Endothelial cell (in vitro differentiated cells): ENCODE data around the gene ATP2A2. TPM values are rescaled to one million over a fixed set of nuclear protein-coding genes. Genes with fewer than 3 reads are reported as not detected.
A peak's percentile ranks its signal among the peaks of the same experiment; 100 is the strongest.

Source experiments
- DNase-seq: peaks from one replicate; pipeline ENCODE4 v3.0.0; 2021; ENCODE audit warnings: low spot score
- H3K27ac Mint-ChIP-seq: one replicate; pipeline ENCODE4 v1.8.0; 2021; ENCODE audit warnings: mixed read lengths, inconsistent platforms; ENCODE audit not compliant: unreplicated experiment
- H3K27me3 Mint-ChIP-seq: one replicate; pipeline ENCODE4 v1.8.0; 2021; ENCODE audit warnings: mild to moderate bottlenecking, moderate library complexity, mixed read lengths, inconsistent platforms; ENCODE audit not compliant: unreplicated experiment
- H3K36me3 Mint-ChIP-seq: one replicate; pipeline ENCODE4 v1.8.0; 2021; ENCODE audit warnings: mild to moderate bottlenecking, low read depth, mixed read lengths, inconsistent platforms; ENCODE audit not compliant: unreplicated experiment
- H3K4me1 Mint-ChIP-seq: one replicate; pipeline ENCODE4 v1.8.0; 2021; ENCODE audit warnings: mild to moderate bottlenecking, mixed read lengths, inconsistent platforms; ENCODE audit not compliant: unreplicated experiment
- H3K4me3 Mint-ChIP-seq: one replicate; pipeline ENCODE4 v1.8.0; 2021; ENCODE audit warnings: mild to moderate bottlenecking, mixed read lengths, inconsistent platforms; ENCODE audit not compliant: unreplicated experiment
- H3K9me3 Mint-ChIP-seq: one replicate; pipeline ENCODE4 v1.8.0; 2021; ENCODE audit warnings: mixed read lengths, inconsistent platforms; ENCODE audit not compliant: unreplicated experiment
- total RNA-seq: library from RNA; stranded (reverse); fragmentation: NEBNext Ultra II Directional; extraction: Animal tissue kit (Norgen Biotek cat#: 25700); gene quantifications from one replicate; pipeline ENCODE4 v1.2.1, GENCODE V29; 2021; ENCODE audit not compliant: unreplicated experiment
- TF ChIP-seq, protein P1 (sequence below): fragments of 200-600 bp; sonication (generic); IDR thresholded peaks from one replicate; pipeline ENCODE4 v1.5.0; 2021; ENCODE audit warnings: antibody characterized with exemption; ENCODE audit not compliant: unreplicated experiment

Gene ATP2A2
- total RNA-seq, 1 donor from 2014 or later = 178 TPM

DNA sequence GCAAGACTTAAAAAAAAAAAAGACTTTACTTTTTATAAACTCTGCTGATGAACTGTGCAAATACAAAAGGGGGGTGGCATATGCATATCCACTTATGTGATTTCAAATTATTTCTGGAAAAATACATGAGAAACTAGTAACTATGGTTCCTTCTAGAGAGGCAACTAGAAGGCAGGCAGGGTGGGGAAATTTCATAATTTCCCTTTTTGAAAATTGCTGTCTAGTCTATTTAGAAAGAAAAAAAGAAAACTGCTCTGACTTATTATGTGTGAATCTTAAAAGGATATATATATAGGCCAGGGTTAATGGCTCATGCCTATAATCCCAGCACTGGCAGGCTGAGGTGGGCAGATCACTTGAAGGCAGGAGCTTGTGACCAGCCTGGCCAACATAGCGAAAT, 80.2 kb downstream of the ATP2A2 start:
- TF ChIP-seq, protein P1, sequence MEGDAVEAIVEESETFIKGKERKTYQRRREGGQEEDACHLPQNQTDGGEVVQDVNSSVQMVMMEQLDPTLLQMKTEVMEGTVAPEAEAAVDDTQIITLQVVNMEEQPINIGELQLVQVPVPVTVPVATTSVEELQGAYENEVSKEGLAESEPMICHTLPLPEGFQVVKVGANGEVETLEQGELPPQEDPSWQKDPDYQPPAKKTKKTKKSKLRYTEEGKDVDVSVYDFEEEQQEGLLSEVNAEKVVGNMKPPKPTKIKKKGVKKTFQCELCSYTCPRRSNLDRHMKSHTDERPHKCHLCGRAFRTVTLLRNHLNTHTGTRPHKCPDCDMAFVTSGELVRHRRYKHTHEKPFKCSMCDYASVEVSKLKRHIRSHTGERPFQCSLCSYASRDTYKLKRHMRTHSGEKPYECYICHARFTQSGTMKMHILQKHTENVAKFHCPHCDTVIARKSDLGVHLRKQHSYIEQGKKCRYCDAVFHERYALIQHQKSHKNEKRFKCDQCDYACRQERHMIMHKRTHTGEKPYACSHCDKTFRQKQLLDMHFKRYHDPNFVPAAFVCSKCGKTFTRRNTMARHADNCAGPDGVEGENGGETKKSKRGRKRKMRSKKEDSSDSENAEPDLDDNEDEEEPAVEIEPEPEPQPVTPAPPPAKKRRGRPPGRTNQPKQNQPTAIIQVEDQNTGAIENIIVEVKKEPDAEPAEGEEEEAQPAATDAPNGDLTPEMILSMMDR = no peak
- Mint-ChIP-seq H3K9me3 (no peaks in the 10 kb centered on the region), H3K27me3 (no peaks in the 10 kb centered on the region), H3K36me3 (no peaks in the 10 kb centered on the region), H3K4me1 (no peaks in the 10 kb centered on the region), H3K27ac (no peak overlapping the region), H3K4me3 (no peak overlapping the region)
- no peak for DNase-seq

- H3K27me3 Mint-ChIP-seq = no peaks in the 10 kb centered on the region
- H3K36me3 Mint-ChIP-seq = no peaks in the 10 kb centered on the region
- H3K9me3 Mint-ChIP-seq = no peaks in the 10 kb centered on the region
- no peaks in the 10 kb centered on the region for H3K4me1 Mint-ChIP-seq
- no peak overlapping the region for H3K4me3 Mint-ChIP-seq
- no peak for DNase-seq
- TF ChIP-seq, protein P1 = no peak
- H3K27ac Mint-ChIP-seq = peak overlapping the region; percentile 64
These were observed 84.7 kb downstream of the ATP2A2 start for GRCh38 chr12:110365489-110366320.

GRCh38 chr12:110366321-110367142, 85.5 kb downstream of the ATP2A2 start:
- Mint-ChIP-seq H3K9me3 (no peaks in the 10 kb centered on the region), H3K4me1 (no peaks in the 10 kb centered on the region), H3K27me3 (no peaks in the 10 kb centered on the region), H3K36me3 (no peaks in the 10 kb centered on the region), H3K27ac (no peak overlapping the region), H3K4me3 (no peak overlapping the region)
- DNase-seq = no peak
- TF ChIP-seq, protein P1 = no peak

DNA sequence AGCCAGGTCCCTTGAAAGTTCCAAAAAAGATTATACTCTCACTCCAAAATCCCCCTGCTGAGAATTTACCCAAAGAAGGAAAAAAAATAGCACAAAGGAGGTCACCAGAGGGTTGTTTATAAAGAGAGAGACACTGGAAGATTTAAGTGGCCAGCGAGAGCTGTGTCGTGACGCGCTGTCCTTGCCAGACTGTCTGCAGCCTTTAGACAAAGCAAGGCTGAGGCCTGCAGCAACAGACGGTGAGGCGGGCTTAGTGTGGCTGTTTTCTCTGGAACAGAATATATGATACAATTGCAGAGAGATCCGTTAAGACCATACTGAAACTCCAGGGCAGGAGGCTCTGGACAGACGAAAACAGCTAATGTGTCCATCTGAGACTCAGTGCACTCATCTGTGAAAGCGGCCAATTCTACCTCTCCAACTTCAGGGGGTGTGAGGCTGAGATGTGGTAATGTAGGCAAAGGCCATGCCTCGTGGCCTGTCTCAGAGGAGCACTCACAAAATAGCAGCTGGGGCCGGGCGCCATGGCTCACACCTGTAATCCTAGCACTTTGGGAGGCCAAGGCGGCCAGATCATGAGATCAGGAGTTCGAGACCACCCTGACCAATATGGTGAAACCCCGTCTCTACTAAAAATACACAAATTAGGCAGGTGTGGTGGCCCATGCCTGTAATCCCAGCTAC, 86.3 kb downstream of the ATP2A2 start:
- H3K4me1 Mint-ChIP-seq = no peaks in the 10 kb centered on the region
- H3K27me3 Mint-ChIP-seq = no peaks in the 10 kb centered on the region
- peaks cover 5% of the 10 kb centered on the region for H3K36me3 Mint-ChIP-seq
- H3K27ac Mint-ChIP-seq = no peak overlapping the region
- TF ChIP-seq, protein P1 = no peak
- H3K9me3 Mint-ChIP-seq = no peaks in the 10 kb centered on the region
- no peak for DNase-seq
- H3K4me3 Mint-ChIP-seq = no peak overlapping the region
